ENCODE measurements around the gene SPATA46.

DNA sequence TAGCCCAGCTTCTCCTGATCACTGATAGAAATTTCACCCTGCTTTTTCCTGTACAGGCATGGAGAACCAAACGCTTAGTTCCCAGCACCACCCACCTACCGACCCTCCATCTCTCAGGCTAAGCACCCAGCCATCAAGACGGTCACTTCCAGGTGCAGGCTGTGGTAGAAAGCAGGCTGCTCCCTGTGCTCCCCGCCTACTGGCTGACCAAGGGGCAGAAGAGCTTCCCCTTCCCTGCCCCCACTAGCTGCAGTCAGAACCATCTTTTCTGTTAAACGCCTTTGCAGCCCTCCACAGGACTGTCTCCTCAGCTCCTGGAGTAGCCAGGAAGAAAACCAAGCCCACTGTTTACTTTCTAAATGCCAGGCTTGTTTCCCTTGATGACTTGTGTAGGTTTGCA lies 23.0 kb downstream of the SPATA46 start:
- no peak for TF ChIP-seq POLR2A (IDR thresholded peaks at IDR 0.05)
- TF ChIP-seq, protein P1, sequence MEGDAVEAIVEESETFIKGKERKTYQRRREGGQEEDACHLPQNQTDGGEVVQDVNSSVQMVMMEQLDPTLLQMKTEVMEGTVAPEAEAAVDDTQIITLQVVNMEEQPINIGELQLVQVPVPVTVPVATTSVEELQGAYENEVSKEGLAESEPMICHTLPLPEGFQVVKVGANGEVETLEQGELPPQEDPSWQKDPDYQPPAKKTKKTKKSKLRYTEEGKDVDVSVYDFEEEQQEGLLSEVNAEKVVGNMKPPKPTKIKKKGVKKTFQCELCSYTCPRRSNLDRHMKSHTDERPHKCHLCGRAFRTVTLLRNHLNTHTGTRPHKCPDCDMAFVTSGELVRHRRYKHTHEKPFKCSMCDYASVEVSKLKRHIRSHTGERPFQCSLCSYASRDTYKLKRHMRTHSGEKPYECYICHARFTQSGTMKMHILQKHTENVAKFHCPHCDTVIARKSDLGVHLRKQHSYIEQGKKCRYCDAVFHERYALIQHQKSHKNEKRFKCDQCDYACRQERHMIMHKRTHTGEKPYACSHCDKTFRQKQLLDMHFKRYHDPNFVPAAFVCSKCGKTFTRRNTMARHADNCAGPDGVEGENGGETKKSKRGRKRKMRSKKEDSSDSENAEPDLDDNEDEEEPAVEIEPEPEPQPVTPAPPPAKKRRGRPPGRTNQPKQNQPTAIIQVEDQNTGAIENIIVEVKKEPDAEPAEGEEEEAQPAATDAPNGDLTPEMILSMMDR (IDR thresholded peaks at IDR 0.05) = no peak
